ENCODE measurements around the gene KRT6A.

KRT6A gene

GRCh38 chr12:52529417-52529816 lies 36.4 kb upstream of the KRT6A start:
- ATAC-seq, result no peak
- Mint-ChIP-seq H3K27me3 (peaks cover 8% of the 10 kb centered on the region), H3K27ac (no peak overlapping the region), H3K9me3 (no peaks in the 10 kb centered on the region), H3K36me3 (no peaks in the 10 kb centered on the region), H3K4me1 (peaks cover 7% of the 10 kb centered on the region), H3K4me3 (no peak overlapping the region)

GRCh38 chr12:52528641-52529143 lies 35.6 kb upstream of the KRT6A start:
- Mint-ChIP-seq H3K36me3 (no peaks in the 10 kb centered on the region), H3K4me3 (no peak overlapping the region)

GRCh38 chr12:52527121-52527800 lies 34.2 kb upstream of the KRT6A start:
- peaks cover 14% of the 10 kb centered on the region for H3K27me3 Mint-ChIP-seq
- peaks cover 7% of the 10 kb centered on the region for H3K4me1 Mint-ChIP-seq
- no peaks in the 10 kb centered on the region for H3K9me3 Mint-ChIP-seq
- no peak for ATAC-seq
- no peak overlapping the region for H3K4me3 Mint-ChIP-seq
- no peak overlapping the region for H3K27ac Mint-ChIP-seq
- no peaks in the 10 kb centered on the region for H3K36me3 Mint-ChIP-seq

More at GRCh38 chr12:52528641-52529143, 35.6 kb upstream of the KRT6A start:
- no peak overlapping the region for H3K27ac Mint-ChIP-seq
- peaks cover 7% of the 10 kb centered on the region for H3K4me1 Mint-ChIP-seq
- ATAC-seq, result no peak
- H3K9me3 Mint-ChIP-seq, result no peaks in the 10 kb centered on the region
- peaks cover 8% of the 10 kb centered on the region for H3K27me3 Mint-ChIP-seq

- Mint-ChIP-seq H3K4me3 (no peak overlapping the region), H3K36me3 (no peaks in the 10 kb centered on the region), H3K4me1 (peaks cover 3% of the 10 kb centered on the region), H3K9me3 (no peaks in the 10 kb centered on the region), H3K27ac (no peak overlapping the region), H3K27me3 (peaks cover 21% of the 10 kb centered on the region)
- ATAC-seq, result no peak
These were observed 33.5 kb upstream of the KRT6A start for GRCh38 chr12:52526511-52526951.

GRCh38 chr12:52525661-52526499 lies 32.8 kb upstream of the KRT6A start:
- no peak overlapping the region for H3K27ac Mint-ChIP-seq
- no peaks in the 10 kb centered on the region for H3K9me3 Mint-ChIP-seq
- H3K36me3 Mint-ChIP-seq, result no peaks in the 10 kb centered on the region
- peaks cover 25% of the 10 kb centered on the region for H3K27me3 Mint-ChIP-seq
- no peak for ATAC-seq
- no peak overlapping the region for H3K4me3 Mint-ChIP-seq
- H3K4me1 Mint-ChIP-seq, result no peaks in the 10 kb centered on the region

GRCh38 chr12:52524898-52525591 lies 32.0 kb upstream of the KRT6A start:
- no peak for ATAC-seq
- Mint-ChIP-seq H3K4me3 (no peak overlapping the region), H3K4me1 (no peaks in the 10 kb centered on the region), H3K36me3 (no peaks in the 10 kb centered on the region), H3K27me3 (peaks cover 25% of the 10 kb centered on the region), H3K27ac (no peak overlapping the region), H3K9me3 (no peaks in the 10 kb centered on the region)

- Mint-ChIP-seq H3K36me3 (no peaks in the 10 kb centered on the region), H3K4me1 (no peaks in the 10 kb centered on the region), H3K27me3 (peaks cover 25% of the 10 kb centered on the region), H3K4me3 (no peak overlapping the region), H3K9me3 (no peaks in the 10 kb centered on the region), H3K27ac (no peak overlapping the region)
- no peak for ATAC-seq
These were observed 31.3 kb upstream of the KRT6A start for GRCh38 chr12:52524241-52524897.

GRCh38 chr12:52523824-52524223 lies 30.8 kb upstream of the KRT6A start:
- ATAC-seq, result no peak
- no peaks in the 10 kb centered on the region for H3K4me1 Mint-ChIP-seq
- H3K4me3 Mint-ChIP-seq, result no peak overlapping the region
- H3K9me3 Mint-ChIP-seq, result no peaks in the 10 kb centered on the region
- H3K27me3 Mint-ChIP-seq, result peaks cover 25% of the 10 kb centered on the region
- H3K27ac Mint-ChIP-seq, result no peak overlapping the region
- no peaks in the 10 kb centered on the region for H3K36me3 Mint-ChIP-seq

GRCh38 chr12:52522346-52523011 lies 29.4 kb upstream of the KRT6A start:
- Mint-ChIP-seq H3K4me1 (no peaks in the 10 kb centered on the region), H3K4me3 (no peak overlapping the region), H3K36me3 (no peaks in the 10 kb centered on the region), H3K27ac (no peak overlapping the region), H3K27me3 (peaks cover 25% of the 10 kb centered on the region), H3K9me3 (no peaks in the 10 kb centered on the region)
- ATAC-seq, result no peak

GRCh38 chr12:52521568-52522266 lies 28.7 kb upstream of the KRT6A start:
- Mint-ChIP-seq H3K4me3 (no peak overlapping the region), H3K27ac (no peak overlapping the region), H3K27me3 (peaks cover 21% of the 10 kb centered on the region), H3K36me3 (no peaks in the 10 kb centered on the region), H3K4me1 (no peaks in the 10 kb centered on the region), H3K9me3 (no peaks in the 10 kb centered on the region)
- no peak for ATAC-seq

- Mint-ChIP-seq H3K27me3 (peaks cover 17% of the 10 kb centered on the region), H3K4me1 (no peaks in the 10 kb centered on the region), H3K4me3 (no peak overlapping the region), H3K27ac (no peak overlapping the region), H3K9me3 (no peaks in the 10 kb centered on the region), H3K36me3 (no peaks in the 10 kb centered on the region)
- no peak for ATAC-seq
These were observed 28.1 kb upstream of the KRT6A start for GRCh38 chr12:52521175-52521567.

GRCh38 chr12:52519826-52520662 lies 27.0 kb upstream of the KRT6A start, which contains the start of gene KRT5:
KRT5 (minus strand) TSS chr12:52520394; CDS start chr12:52520296, 98 bp downstream.
- H3K9me3 Mint-ChIP-seq, result no peaks in the 10 kb centered on the region
- no peak within 1 kb of the TSS for H3K4me3 Mint-ChIP-seq
- H3K36me3 Mint-ChIP-seq, result no peaks in the 10 kb centered on the region
- peaks cover 23% of the 10 kb centered on the region for H3K27me3 Mint-ChIP-seq
- H3K27ac Mint-ChIP-seq, result no peak within 1 kb of the TSS
- H3K4me1 Mint-ChIP-seq, result no peaks in the 10 kb centered on the region
- no peak for ATAC-seq

GRCh38 chr12:52519387-52519703 lies 26.3 kb upstream of the KRT6A start:
- no peak overlapping the region for H3K27ac Mint-ChIP-seq
- H3K4me3 Mint-ChIP-seq, result no peak overlapping the region
- ATAC-seq, result no peak
- H3K27me3 Mint-ChIP-seq, result peaks cover 30% of the 10 kb centered on the region
- no peaks in the 10 kb centered on the region for H3K4me1 Mint-ChIP-seq
- H3K36me3 Mint-ChIP-seq, result no peaks in the 10 kb centered on the region
- no peaks in the 10 kb centered on the region for H3K9me3 Mint-ChIP-seq
